Breast epithelium (tissue), 3 donors: ENCODE results near the gene STRADB.

Experiments used
- CTCF ChIP-seq, 3 donors: fragments of 450-650 bp; IDR thresholded peaks; one replicate each; pipeline ENCODE4 v1.5.1; 2016 to 2017; ENCODE audit warnings: antibody characterized with exemption in 3 of 3, mild to moderate bottlenecking in 3 of 3, moderate library complexity in 3 of 3
- POLR2A ChIP-seq: fragments of 450-650 bp; IDR thresholded peaks from one replicate; pipeline ENCODE4 v1.6.1; 2016; ENCODE audit warnings: antibody characterized with exemption, mild to moderate bottlenecking, moderate library complexity

GRCh38 chr2:201500534-201500933, 49.0 kb downstream of the STRADB start:
- TF ChIP-seq CTCF (IDR thresholded peaks at IDR 0.05) (no peak), POLR2A (no peak)
